Anterior cingulate cortex (tissue), 58 donors: ENCODE data around the gene TGM2.
A peak's percentile ranks its signal among the peaks of the same experiment; 100 is the strongest.

Source experiments
- DNase-seq, 58 donors: peaks; one replicate each; lab custom pipeline; 2025; lab: John Stamatoyannopoulos, UW

The TGM2 gene

GRCh38 chr20:38162878-38163875, 1.9 kb downstream of the TGM2 start:
- DNase-seq: no peak

- no peak for DNase-seq
Observed at GRCh38 chr20:38162149-38162548, 2.9 kb downstream of the TGM2 start.

GRCh38 chr20:38161412-38161774, 3.7 kb downstream of the TGM2 start:
- DNase-seq: no peak

GRCh38 chr20:38159957-38160756, 4.9 kb downstream of the TGM2 start:
- DNase-seq: no peak

- no peak for DNase-seq
Observed at GRCh38 chr20:38159566-38159956, 5.5 kb downstream of the TGM2 start.

- no peak for DNase-seq
Observed at GRCh38 chr20:38158701-38159351, 6.2 kb downstream of the TGM2 start.

- no peak for DNase-seq
Observed at GRCh38 chr20:38157635-38158495, 7.2 kb downstream of the TGM2 start.

- peak in 1 of 58 donors; percentile 19 for DNase-seq
Observed at GRCh38 chr20:38156888-38157634, 8.0 kb downstream of the TGM2 start.

GRCh38 chr20:38156280-38156679, 8.8 kb downstream of the TGM2 start:
- DNase-seq: no peak

GRCh38 chr20:38155811-38156210, 9.3 kb downstream of the TGM2 start:
- DNase-seq: no peak

GRCh38 chr20:38153401-38153800, 11.7 kb downstream of the TGM2 start:
- DNase-seq: no peak

- peak in 1 of 58 donors; percentile 26 for DNase-seq
Observed at GRCh38 chr20:38152621-38153221, 12.3 kb downstream of the TGM2 start.

- no peak for DNase-seq
Observed at GRCh38 chr20:38152175-38152620, 12.9 kb downstream of the TGM2 start.

- DNase-seq: no peak
Observed at GRCh38 chr20:38151455-38151854, 13.6 kb downstream of the TGM2 start.

GRCh38 chr20:38150335-38151170, 14.5 kb downstream of the TGM2 start:
- DNase-seq: no peak

- no peak for DNase-seq
Observed at GRCh38 chr20:38148328-38149102, 16.6 kb downstream of the TGM2 start.

GRCh38 chr20:38147751-38148150, 17.3 kb downstream of the TGM2 start:
- no peak for DNase-seq
